Loucy (cell line): Measurements from ENCODE around the gene LRP2BP.
"Not testable (repeated sequence)": the region's sequence is repeated elsewhere in the genome, so short reads cannot be mapped to it uniquely, and the experiment has no call there.

Source experiments
- H2AFZ ChIP-seq: fragments of 200-600 bp; sonication (generic); 2 replicates; pipeline ENCODE4 v1.6.0; 2016; ENCODE audit warnings: antibody characterized with exemption, mild to moderate bottlenecking, low read length, moderate library complexity
- H3F3A ChIP-seq: fragments of 200-600 bp; 2 replicates; pipeline ENCODE4 v1.6.0; 2016; ENCODE audit warnings: antibody characterized with exemption, low read depth, mild to moderate bottlenecking
- H3K27me3 ChIP-seq: fragments of 200-600 bp; sonication (generic); 2 replicates; pipeline ENCODE4 v1.6.1; 2014; ENCODE audit warnings: low read length, mild to moderate bottlenecking; ENCODE audit not compliant: insufficient read depth, poor library complexity, severe bottlenecking
- H3K36me3 ChIP-seq: fragments of 200-600 bp; sonication (generic); 2 replicates; pipeline ENCODE4 v1.6.1; 2016; ENCODE audit warnings: low read length; ENCODE audit not compliant: insufficient read depth
- H3K4me1 ChIP-seq: fragments of 200-600 bp; sonication (generic); 2 replicates; pipeline ENCODE4 v1.5.1; 2014; ENCODE audit warnings: low read length, mild to moderate bottlenecking; ENCODE audit not compliant: insufficient read depth, poor library complexity, severe bottlenecking
- H3K4me2 ChIP-seq: fragments of 200-600 bp; sonication (generic); 2 replicates; pipeline ENCODE4 v1.6.0; 2014; ENCODE audit warnings: antibody characterized with exemption, low read length, low read depth, mild to moderate bottlenecking; ENCODE audit not compliant: poor library complexity, severe bottlenecking
- H3K4me3 ChIP-seq: fragments of 200-600 bp; sonication (generic); 2 replicates; pipeline ENCODE4 v1.5.1; 2014; ENCODE audit warnings: low read length, mild to moderate bottlenecking, mixed read lengths; ENCODE audit not compliant: poor library complexity, severe bottlenecking
- H3K79me2 ChIP-seq: fragments of 200-600 bp; sonication (generic); 2 replicates; pipeline ENCODE4 v1.6.1; 2014; ENCODE audit warnings: low read length; ENCODE audit not compliant: insufficient read depth
- H3K9ac ChIP-seq: fragments of 200-600 bp; sonication (generic); 2 replicates; pipeline ENCODE4 v1.6.0; 2014; ENCODE audit warnings: mild to moderate bottlenecking, low read depth, low read length, moderate library complexity; ENCODE audit not compliant: poor library complexity, severe bottlenecking
- H3K9me2 ChIP-seq: fragments of 200-600 bp; sonication (generic); replicated peaks from 2 replicates; pipeline ENCODE4 v1.6.1; 2016; ENCODE audit warnings: low read depth, low read length, mixed read lengths
- H3K9me3 ChIP-seq: fragments of 200-600 bp; sonication (generic); 2 replicates; pipeline ENCODE4 v1.6.1; 2014; ENCODE audit warnings: mild to moderate bottlenecking, antibody characterized with exemption, low read length, low read depth; ENCODE audit not compliant: insufficient read depth
- H4K20me1 ChIP-seq: fragments of 200-600 bp; sonication (generic); 2 replicates; pipeline ENCODE4 v1.6.0; 2014; ENCODE audit warnings: antibody characterized with exemption, low read length, mild to moderate bottlenecking; ENCODE audit not compliant: insufficient read depth, poor library complexity, severe bottlenecking
- EZH2phosphoT487 ChIP-seq: fragments of 200-600 bp; IDR thresholded peaks from 2 replicates; pipeline ENCODE4 v1.6.1; 2018; ENCODE audit warnings: antibody characterized with exemption, mild to moderate bottlenecking, moderate library complexity, borderline replicate concordance
- TF ChIP-seq, protein P1 (sequence below): fragments of 200-600 bp; sonication (generic); conservative IDR thresholded peaks from 2 replicates; pipeline ENCODE4 v1.5.1; 2014; ENCODE audit warnings: mild to moderate bottlenecking, antibody characterized with exemption, low read length

Gene LRP2BP

DNA sequence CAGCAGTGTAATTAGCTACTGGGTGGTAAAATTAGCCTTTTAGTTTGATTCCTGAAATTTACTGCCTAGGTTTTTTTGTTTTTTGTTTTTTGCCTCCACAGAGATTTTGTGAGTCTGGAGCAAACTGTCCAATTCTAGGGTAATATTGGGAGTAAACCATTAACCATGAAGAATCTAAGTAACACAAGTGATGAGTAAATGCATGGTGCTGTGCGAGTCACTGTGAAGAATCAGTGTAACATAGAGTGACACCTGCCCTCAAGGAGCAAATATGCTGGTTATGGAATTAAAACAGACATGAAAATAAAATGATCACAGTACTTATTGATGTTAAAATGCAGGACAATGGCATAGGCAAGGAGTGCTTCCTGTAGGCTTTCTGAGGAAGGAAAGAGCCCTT, 60.1 kb downstream of the LRP2BP start:
- no peaks in the 10 kb centered on the region for H3K27me3 ChIP-seq
- H3K4me3 ChIP-seq: no peak overlapping the region
- no peak overlapping the region for H3K9ac ChIP-seq
- TF ChIP-seq, protein P1, sequence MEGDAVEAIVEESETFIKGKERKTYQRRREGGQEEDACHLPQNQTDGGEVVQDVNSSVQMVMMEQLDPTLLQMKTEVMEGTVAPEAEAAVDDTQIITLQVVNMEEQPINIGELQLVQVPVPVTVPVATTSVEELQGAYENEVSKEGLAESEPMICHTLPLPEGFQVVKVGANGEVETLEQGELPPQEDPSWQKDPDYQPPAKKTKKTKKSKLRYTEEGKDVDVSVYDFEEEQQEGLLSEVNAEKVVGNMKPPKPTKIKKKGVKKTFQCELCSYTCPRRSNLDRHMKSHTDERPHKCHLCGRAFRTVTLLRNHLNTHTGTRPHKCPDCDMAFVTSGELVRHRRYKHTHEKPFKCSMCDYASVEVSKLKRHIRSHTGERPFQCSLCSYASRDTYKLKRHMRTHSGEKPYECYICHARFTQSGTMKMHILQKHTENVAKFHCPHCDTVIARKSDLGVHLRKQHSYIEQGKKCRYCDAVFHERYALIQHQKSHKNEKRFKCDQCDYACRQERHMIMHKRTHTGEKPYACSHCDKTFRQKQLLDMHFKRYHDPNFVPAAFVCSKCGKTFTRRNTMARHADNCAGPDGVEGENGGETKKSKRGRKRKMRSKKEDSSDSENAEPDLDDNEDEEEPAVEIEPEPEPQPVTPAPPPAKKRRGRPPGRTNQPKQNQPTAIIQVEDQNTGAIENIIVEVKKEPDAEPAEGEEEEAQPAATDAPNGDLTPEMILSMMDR: no peak
- no peak for TF ChIP-seq EZH2phosphoT487
- H3K4me2 ChIP-seq: no peak overlapping the region
- no peaks in the 10 kb centered on the region for H3F3A ChIP-seq
- no peaks in the 10 kb centered on the region for H3K36me3 ChIP-seq
- H3K4me1 ChIP-seq: no peaks in the 10 kb centered on the region
- no peaks in the 10 kb centered on the region for H3K9me3 ChIP-seq
- no peaks in the 10 kb centered on the region for H4K20me1 ChIP-seq
- no peak overlapping the region for H2AFZ ChIP-seq
- no peaks in the 10 kb centered on the region for H3K79me2 ChIP-seq
- H3K9me2 ChIP-seq: no peaks in the 10 kb centered on the region

DNA sequence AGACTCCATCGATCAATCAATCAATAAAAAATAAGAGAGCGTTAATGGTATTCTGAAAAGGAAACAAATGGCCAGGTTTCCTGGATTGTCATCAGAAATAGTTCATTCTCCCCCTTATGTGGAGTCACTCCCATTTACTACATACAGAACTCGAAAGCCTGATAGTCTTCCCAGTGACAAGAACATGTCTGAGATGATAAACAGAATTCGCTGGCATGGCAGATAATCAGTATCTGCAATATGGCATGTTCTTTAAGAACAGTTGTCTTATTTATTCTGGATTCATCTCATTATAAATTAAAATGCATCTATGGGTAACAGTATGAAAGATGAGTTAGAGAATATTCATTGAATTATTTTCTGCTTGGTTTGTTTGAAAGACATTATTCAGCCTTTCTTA, 61.4 kb downstream of the LRP2BP start:
- H3K4me3 ChIP-seq: no peak overlapping the region
- H4K20me1 ChIP-seq: no peaks in the 10 kb centered on the region
- H3K4me2 ChIP-seq: no peak overlapping the region
- H3K27me3 ChIP-seq: no peaks in the 10 kb centered on the region
- H3F3A ChIP-seq: no peaks in the 10 kb centered on the region
- no peaks in the 10 kb centered on the region for H3K9me2 ChIP-seq
- no peaks in the 10 kb centered on the region for H3K36me3 ChIP-seq
- H3K4me1 ChIP-seq: no peaks in the 10 kb centered on the region
- H2AFZ ChIP-seq: no peak overlapping the region
- TF ChIP-seq, protein P1: no peak
- no peak for TF ChIP-seq EZH2phosphoT487
- H3K9me3 ChIP-seq: no peaks in the 10 kb centered on the region
- H3K9ac ChIP-seq: no peak overlapping the region
- no peaks in the 10 kb centered on the region for H3K79me2 ChIP-seq

DNA sequence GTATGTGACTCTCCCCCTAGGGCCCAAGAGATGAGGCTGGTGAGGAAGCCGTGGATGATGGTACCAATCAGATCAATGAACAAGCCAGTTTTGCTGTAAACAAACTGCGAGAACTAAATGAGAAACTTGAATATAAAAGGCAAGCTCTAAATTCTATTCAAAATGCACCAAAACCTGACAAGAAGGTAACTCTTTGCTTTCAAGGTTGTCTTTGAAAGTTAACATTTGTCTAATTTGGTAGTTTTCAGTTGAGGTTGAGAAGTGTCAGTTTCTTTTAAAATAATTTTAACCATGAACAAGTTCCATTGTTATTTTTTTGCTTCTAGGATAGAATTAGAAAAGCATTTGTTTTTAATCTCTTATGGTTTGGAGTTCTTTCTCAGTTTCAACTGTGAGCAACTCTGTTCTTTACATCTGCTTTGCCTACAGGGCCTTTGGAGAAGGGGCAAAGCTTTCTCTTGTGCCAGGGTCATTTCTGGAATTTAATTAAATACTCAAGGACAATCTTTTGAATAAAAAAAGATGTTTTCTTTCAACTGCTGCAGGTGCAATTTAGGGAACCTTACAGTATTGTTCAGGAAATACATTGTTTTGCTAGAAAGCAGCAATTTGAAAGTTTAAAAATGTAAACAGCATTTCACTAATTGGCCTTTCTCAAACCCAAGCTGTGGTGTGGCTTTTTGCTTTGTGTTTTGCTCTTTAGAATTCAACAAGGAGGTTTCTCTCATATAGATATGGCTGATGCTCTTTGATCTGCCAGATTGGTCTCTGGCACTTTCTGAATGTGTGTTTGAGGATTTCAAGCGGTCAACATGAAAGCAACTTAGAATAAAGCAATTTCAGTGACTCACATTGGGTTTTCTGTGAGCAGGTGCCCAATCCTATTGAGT, 62.9 kb downstream of the LRP2BP start:
- Histone ChIP-seq H3K27me3 (no peaks in the 10 kb centered on the region), H3K9me3 (no peaks in the 10 kb centered on the region), H2AFZ (no peak overlapping the region), H3F3A (no peaks in the 10 kb centered on the region), H3K36me3 (no peaks in the 10 kb centered on the region), H4K20me1 (no peaks in the 10 kb centered on the region), H3K4me1 (no peaks in the 10 kb centered on the region), H3K9me2 (no peaks in the 10 kb centered on the region), H3K4me2 (no peak overlapping the region), H3K79me2 (no peaks in the 10 kb centered on the region), H3K9ac (no peak overlapping the region), H3K4me3 (no peak overlapping the region)
- TF ChIP-seq EZH2phosphoT487: no peak
- TF ChIP-seq, protein P1: no peak

DNA sequence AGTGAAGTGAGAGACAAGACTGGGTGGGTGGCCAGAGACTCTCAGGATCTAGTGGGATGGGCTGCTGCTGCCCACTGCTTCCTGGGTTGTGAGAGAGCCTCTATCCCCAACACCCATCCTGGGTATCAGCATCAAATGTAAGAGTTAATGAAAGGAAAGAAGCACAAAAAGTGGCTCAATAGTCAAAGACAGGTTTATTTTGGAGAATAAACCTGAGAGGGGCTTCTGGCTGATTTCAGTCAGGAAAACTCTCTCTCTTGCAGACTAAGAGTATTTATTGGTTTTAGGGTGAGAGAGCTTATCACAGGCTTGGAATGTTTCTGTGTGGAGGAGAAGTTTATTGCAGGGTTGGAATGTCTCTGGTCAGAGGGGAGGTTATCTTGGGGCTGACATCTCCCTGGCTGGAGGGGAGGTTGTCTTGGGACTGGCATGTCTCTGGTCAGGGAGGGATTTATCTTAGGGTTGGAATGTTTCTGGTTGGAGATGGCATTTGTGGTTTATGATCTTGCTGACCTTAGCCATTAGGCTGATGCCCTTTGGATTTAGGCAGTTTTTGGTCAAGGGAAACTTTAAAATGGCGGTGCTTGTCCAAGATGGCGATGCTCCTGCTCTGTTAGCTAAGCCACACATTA, 65.7 kb downstream of the LRP2BP start:
- not testable (repeated sequence) for H4K20me1 ChIP-seq, H3K4me1 ChIP-seq, H3K9me3 ChIP-seq, H3K4me2 ChIP-seq, H3K27me3 ChIP-seq, H3K9me2 ChIP-seq, H2AFZ ChIP-seq, H3K79me2 ChIP-seq, H3K4me3 ChIP-seq, H3F3A ChIP-seq, H3K36me3 ChIP-seq, H3K9ac ChIP-seq
